NCI-H1105 treated with DMSO at 0.1 percent for 48 hours (cell line): ENCODE results near the gene GP9.

Source experiments
- DNase-seq: peaks from one replicate; lab custom pipeline; 2025; lab: John Stamatoyannopoulos, UW

The GP9 gene

GRCh38 chr3:129060276-129061022, at the start of gene GP9:
GP9 (plus strand) TSS chr3:129060779; CDS start chr3:129061740, 961 bp downstream.
- no peak for DNase-seq

GRCh38 chr3:129013491-129013891, 47.1 kb upstream of the GP9 start:
- no peak for DNase-seq

- no peak for DNase-seq
These were observed 46.4 kb upstream of the GP9 start for GRCh38 chr3:129014148-129014547.

GRCh38 chr3:129014793-129015345, 45.7 kb upstream of the GP9 start:
- no peak for DNase-seq

- no peak for DNase-seq
These were observed 45.0 kb upstream of the GP9 start for GRCh38 chr3:129015388-129016105.

DNA sequence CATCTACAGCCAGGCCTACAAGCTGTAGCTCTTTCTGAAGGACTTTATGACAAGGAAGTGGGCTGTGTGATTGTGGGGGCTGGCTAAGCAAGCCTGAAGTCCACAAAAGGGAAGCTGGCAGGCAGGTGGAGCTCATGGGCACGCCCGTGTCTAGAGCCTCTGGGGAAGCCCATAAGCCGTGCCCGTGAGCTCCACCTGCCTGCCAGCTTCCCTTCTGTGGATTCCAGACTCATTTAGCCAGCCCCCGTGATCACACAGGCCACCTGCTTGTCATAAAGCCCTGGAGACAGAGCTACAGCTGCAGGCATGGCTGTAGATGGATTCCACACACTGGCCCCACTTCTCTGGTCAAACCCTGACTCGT, 44.2 kb upstream of the GP9 start:
- DNase-seq, result peak; percentile 89

- DNase-seq, result no peak
These were observed 43.7 kb upstream of the GP9 start for GRCh38 chr3:129016720-129017483.

GRCh38 chr3:129017484-129017899, 43.1 kb upstream of the GP9 start:
- DNase-seq, result no peak

GRCh38 chr3:129018271-129018670, 42.3 kb upstream of the GP9 start:
- DNase-seq, result no peak

DNA sequence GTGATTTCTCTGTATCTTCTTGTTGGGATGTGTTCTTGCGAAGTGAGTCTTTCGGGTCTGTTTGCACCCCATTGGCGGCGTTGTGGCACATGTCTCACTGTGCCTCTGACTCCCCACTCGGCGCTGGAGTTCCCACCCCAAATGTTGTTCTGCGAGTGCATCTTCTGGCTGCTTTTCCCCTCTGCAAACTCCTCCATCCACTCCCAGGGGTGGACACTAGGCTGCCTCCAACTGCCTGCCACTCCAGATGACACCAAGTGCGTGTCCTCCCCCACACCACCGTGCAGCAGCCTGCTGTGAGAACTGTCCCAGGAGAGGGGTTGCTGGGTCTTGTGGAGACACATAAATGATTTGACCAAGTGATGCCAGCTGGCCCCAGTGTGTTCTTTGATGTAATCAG, 41.8 kb upstream of the GP9 start:
- DNase-seq, result no peak

GRCh38 chr3:129019266-129019665, 41.3 kb upstream of the GP9 start:
- DNase-seq, result no peak

GRCh38 chr3:129020691-129021090, 39.9 kb upstream of the GP9 start:
- no peak for DNase-seq

DNA sequence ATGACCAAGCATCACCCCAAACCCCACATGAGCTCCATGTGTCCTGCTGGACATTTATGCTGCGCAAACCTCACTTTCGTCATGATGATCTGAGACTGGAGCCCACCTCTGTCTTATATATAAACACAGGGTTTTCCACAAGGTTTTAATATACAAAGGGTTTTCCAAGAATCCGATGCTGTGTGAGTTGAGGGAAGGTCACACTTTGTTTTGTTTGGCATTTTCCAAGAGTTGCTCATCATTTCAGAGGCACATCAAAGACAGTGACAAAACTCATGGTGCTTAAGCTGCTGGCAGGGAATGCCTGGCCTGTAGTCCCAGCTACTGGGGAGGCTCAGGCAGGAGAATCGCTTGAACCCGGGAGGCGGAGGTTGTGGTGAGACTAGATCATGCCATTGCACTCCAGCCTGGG, 39.4 kb upstream of the GP9 start:
- no peak for DNase-seq

DNA sequence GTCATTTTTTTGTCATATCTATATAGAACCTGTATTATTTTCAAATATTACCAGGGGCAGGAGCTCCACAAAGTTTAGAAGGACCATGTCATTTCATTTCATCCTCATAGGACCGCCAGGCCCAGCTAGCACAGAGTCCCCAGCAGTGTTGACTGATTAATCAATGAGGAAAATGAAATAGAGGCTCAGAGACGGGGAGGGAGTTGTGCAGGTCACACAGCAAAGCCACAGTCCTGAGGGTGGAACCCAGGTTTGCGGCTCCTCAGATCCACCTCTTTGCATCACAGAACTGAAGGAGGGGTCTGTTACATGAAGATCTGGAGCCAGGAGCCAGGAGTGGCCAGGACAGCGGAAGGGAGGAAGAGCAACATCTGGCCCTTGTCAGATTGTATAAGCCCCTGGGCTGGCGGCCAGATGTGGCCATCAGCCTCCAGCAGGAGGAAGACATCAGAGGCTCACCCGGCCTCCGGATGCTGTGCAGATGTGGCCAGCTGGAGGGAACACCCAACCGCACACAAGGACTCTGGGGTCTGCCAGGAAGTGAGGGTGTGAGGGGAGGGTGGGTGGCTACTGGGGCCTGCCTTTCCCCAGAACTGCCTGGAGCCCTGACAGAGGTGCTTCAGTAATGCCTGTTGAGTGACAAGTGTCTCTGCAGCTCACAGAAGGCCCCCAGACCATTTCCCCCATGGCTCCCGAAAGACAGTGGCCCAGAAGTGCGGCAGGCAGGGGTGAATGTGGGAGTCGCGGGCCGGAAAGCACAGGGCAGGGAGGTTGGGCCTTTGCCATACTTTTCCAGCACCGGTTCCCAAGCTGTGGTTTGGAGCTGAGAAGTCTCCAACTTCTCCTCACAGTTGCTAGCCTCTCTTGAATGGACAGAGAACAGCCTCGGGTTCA, 38.2 kb upstream of the GP9 start:
- DNase-seq, result no peak

GRCh38 chr3:129023008-129023358, 37.6 kb upstream of the GP9 start:
- no peak for DNase-seq

DNA sequence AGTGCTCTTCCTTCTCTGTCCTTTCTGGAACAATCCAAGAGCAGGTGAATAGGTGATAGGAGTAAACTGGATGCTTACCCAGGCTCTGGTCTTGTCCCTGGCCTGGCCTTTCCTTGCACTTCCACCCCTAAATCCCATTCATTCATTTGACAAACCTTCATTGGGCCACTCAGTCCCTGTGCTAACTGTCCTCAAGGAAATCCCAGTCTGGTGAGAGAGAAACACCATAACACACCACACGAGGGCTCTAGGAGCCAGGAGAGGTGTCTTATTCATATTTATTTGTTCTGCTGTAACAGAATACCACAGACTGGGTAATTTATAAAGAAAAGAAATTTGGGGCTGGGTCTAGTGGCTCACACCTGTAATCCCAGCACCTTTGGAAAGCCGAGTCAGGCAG, 36.7 kb upstream of the GP9 start:
- DNase-seq, result no peak

- DNase-seq, result no peak
These were observed 35.5 kb upstream of the GP9 start for GRCh38 chr3:129025108-129025507.

- no peak for DNase-seq
These were observed 34.7 kb upstream of the GP9 start for GRCh38 chr3:129025691-129026435.

DNA sequence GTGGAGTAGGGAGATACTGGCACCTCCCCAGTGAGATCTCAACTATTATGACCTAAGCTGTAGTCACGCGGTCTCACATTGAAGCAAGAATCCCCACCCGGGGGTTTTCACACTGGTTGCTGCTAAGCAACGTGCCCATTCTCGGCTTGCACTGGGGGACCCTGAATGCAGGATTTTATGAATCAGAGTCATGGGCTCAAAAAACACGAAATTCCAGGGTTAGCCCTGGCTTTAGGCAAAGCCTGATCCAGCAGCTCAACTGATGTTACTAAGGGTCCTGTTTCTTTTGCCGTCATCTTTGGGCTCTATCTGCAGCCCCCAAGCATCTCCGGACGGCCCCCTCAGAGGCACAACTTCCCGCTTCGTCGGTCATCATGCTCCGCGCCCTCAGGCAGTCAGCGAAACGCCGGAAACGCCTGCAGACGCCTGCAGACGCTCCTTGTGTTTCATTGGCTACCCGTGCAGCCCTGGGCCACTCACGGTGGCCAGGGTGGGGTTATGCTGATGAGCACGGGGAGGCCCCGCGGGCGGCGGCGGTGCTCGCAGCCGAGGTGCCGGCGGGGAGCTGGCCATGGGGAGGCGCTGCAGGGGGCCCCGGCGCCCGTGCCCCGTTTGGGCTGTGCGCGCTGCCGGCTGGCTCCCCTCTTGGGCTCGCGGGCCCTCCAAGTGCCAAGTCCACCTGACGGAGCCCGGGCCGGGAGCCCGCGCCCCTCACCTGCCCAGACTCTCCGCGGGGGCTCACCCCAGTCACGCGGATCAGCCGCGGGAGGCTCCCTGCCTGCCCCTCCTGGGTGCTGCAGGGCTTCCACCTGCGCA, 33.6 kb upstream of the GP9 start:
- DNase-seq, result peak; percentile 96

- no peak for DNase-seq
These were observed 33.1 kb upstream of the GP9 start for GRCh38 chr3:129027544-129027880.
